SK-N-SH treated with all-trans-retinoic acid at 6 μM for 48 hours (cell line): ENCODE results near the gene TTC8.
A peak's percentile ranks its signal among the peaks of the same experiment; 100 is the strongest.
"Not testable (repeated sequence)": the region's sequence is repeated elsewhere in the genome, so short reads cannot be mapped to it uniquely, and the experiment has no call there.

Experiments used
- ATAC-seq: fragments of 200-7000 bp; cut with Tn5 transposase; 3 replicates; pipeline ENCODE4 v1.9.1; 2020; ENCODE audit warnings: mild to moderate bottlenecking, moderate library complexity
- BACH2 ChIP-seq: fragments of 250-450 bp; sonication (Bioruptor Pico); IDR thresholded peaks from 2 replicates; pipeline ENCODE4 v1.9.0; 2021; ENCODE audit warnings: mild to moderate bottlenecking, borderline replicate concordance
- CSDC2 ChIP-seq: fragments of 250-450 bp; sonication (Bioruptor Pico); IDR thresholded peaks from 2 replicates; pipeline ENCODE4 v1.5.0; 2020; ENCODE audit warnings: mild to moderate bottlenecking, moderate library complexity
- ESRRG ChIP-seq: fragments of 250-450 bp; sonication (Bioruptor Pico); IDR thresholded peaks from 2 replicates; pipeline ENCODE4 v1.6.1; 2021; ENCODE audit warnings: mild to moderate bottlenecking
- GLIS3 ChIP-seq: fragments of 250-450 bp; sonication (Bioruptor Pico); IDR thresholded peaks from 2 replicates; pipeline ENCODE4 v1.5.0; 2020; ENCODE audit warnings: mild to moderate bottlenecking, moderate library complexity
- ISL1 ChIP-seq: fragments of 250-450 bp; sonication (Bioruptor Pico); IDR thresholded peaks from 2 replicates; pipeline ENCODE4 v2.1.2; 2022; ENCODE audit warnings: mild to moderate bottlenecking, moderate library complexity
- OSR1 ChIP-seq: fragments of 250-450 bp; sonication (Bioruptor Pico); IDR thresholded peaks from 2 replicates; pipeline ENCODE4 v1.8.0; 2022; ENCODE audit warnings: moderate library complexity, mild to moderate bottlenecking, inconsistent platforms
- RARB ChIP-seq: fragments of 250-450 bp; sonication (Bioruptor Pico); IDR thresholded peaks from 2 replicates; pipeline ENCODE4 v1.8.0; 2021; ENCODE audit warnings: mild to moderate bottlenecking, moderate library complexity
- SNAI2 ChIP-seq: fragments of 250-450 bp; sonication (Bioruptor Pico); IDR thresholded peaks from 2 replicates; pipeline ENCODE4 v1.5.0; 2020; ENCODE audit warnings: mild to moderate bottlenecking, moderate library complexity
- TCF4 ChIP-seq: fragments of 250-450 bp; sonication (Bioruptor Pico); IDR thresholded peaks from 2 replicates; pipeline ENCODE4 v1.8.0; 2021; ENCODE audit warnings: mild to moderate bottlenecking, moderate library complexity, borderline replicate concordance
- ZC3H10 ChIP-seq: fragments of 250-450 bp; sonication (Bioruptor Pico); IDR thresholded peaks from 2 replicates; pipeline ENCODE4 v1.5.1; 2021; ENCODE audit warnings: mild to moderate bottlenecking, moderate library complexity
- ZFP3 ChIP-seq: fragments of 250-450 bp; sonication (Bioruptor Pico); IDR thresholded peaks from 2 replicates; pipeline ENCODE4 v1.5.0; 2020; ENCODE audit warnings: mild to moderate bottlenecking, moderate library complexity
- ZFP30 ChIP-seq: fragments of 450-650 bp; formaldehyde crosslinking; IDR thresholded peaks from 2 replicates; pipeline ENCODE4 v1.5.0; 2022; ENCODE audit warnings: mild to moderate bottlenecking, moderate library complexity
- ZNF565 ChIP-seq: fragments of 450-650 bp; formaldehyde crosslinking; conservative IDR thresholded peaks from 2 replicates; pipeline ENCODE4 v1.5.0; 2020; ENCODE audit warnings: low read depth, mild to moderate bottlenecking, moderate library complexity
- ZNF70 ChIP-seq: fragments of 450-650 bp; formaldehyde crosslinking; IDR thresholded peaks from 2 replicates; pipeline ENCODE4 v1.5.0; 2020; ENCODE audit warnings: mild to moderate bottlenecking, moderate library complexity
- ZNF8 ChIP-seq: fragments of 450-650 bp; formaldehyde crosslinking; IDR thresholded peaks from 2 replicates; pipeline ENCODE4 v1.5.0; 2020; ENCODE audit warnings: mild to moderate bottlenecking, moderate library complexity
- TF ChIP-seq, protein P1 (sequence below): fragments of 250-450 bp; sonication (Bioruptor Pico); IDR thresholded peaks from 2 replicates; pipeline ENCODE4 v1.5.1; 2020; ENCODE audit warnings: low read depth, mild to moderate bottlenecking, moderate library complexity
- TF ChIP-seq, protein P2 (sequence below): fragments of 250-450 bp; sonication (Bioruptor Pico); IDR thresholded peaks from 2 replicates; pipeline ENCODE4 v1.8.0; 2021; ENCODE audit warnings: low read depth, mild to moderate bottlenecking, moderate library complexity, borderline replicate concordance
- TF ChIP-seq, protein P3 (sequence below): fragments of 250-450 bp; sonication (Bioruptor Pico); IDR thresholded peaks from 2 replicates; pipeline ENCODE4 v1.5.0; 2020; ENCODE audit warnings: mild to moderate bottlenecking, moderate library complexity
- TF ChIP-seq, protein P4 (sequence below): fragments of 250-450 bp; sonication (Bioruptor Pico); IDR thresholded peaks from 2 replicates; pipeline ENCODE4 v1.8.0; 2020; ENCODE audit warnings: mild to moderate bottlenecking, moderate library complexity, borderline replicate concordance

TTC8 gene

DNA sequence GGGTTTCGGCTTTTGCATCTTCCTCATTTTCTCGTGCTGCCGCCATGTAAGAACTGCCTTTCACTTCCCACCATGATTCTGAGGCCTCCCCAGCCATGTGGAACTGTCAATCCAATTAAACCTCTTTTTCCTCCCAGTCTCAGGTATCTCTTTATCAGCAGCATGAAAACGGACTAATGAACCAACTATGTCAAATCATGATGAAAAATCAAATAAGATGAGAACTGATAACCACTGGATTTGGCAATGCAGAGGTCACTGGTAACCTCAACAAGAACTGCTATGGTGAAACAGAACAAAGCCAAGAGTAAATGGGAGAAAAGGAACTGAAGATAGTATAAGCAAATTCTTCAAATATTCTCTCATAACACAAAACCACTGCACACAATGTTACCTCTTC is 37.7 kb upstream of the TTC8 start:
- no peak for TF ChIP-seq RARB (CRISPR knock-in tag)
- TF ChIP-seq ZFP30 (CRISPR knock-in tag), result no peak
- no peak for TF ChIP-seq ESRRG
- no peak for TF ChIP-seq GLIS3
- TF ChIP-seq, protein P1, sequence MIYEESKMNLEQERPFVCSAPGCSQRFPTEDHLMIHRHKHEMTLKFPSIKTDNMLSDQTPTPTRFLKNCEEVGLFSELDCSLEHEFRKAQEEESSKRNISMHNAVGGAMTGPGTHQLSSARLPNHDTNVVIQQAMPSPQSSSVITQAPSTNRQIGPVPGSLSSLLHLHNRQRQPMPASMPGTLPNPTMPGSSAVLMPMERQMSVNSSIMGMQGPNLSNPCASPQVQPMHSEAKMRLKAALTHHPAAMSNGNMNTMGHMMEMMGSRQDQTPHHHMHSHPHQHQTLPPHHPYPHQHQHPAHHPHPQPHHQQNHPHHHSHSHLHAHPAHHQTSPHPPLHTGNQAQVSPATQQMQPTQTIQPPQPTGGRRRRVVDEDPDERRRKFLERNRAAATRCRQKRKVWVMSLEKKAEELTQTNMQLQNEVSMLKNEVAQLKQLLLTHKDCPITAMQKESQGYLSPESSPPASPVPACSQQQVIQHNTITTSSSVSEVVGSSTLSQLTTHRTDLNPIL (CRISPR knock-in tag), result no peak
- no peak for TF ChIP-seq ZC3H10 (CRISPR knock-in tag)
- TF ChIP-seq TCF4 (CRISPR knock-in tag), result no peak
- TF ChIP-seq, protein P2, sequence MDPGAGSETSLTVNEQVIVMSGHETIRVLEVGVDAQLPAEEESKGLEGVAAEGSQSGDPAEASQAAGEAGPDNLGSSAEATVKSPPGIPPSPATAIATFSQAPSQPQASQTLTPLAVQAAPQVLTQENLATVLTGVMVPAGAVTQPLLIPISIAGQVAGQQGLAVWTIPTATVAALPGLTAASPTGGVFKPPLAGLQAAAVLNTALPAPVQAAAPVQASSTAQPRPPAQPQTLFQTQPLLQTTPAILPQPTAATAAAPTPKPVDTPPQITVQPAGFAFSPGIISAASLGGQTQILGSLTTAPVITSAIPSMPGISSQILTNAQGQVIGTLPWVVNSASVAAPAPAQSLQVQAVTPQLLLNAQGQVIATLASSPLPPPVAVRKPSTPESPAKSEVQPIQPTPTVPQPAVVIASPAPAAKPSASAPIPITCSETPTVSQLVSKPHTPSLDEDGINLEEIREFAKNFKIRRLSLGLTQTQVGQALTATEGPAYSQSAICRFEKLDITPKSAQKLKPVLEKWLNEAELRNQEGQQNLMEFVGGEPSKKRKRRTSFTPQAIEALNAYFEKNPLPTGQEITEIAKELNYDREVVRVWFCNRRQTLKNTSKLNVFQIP (CRISPR knock-in tag), result no peak
- no peak for TF ChIP-seq ISL1
- no peak for TF ChIP-seq OSR1 (CRISPR knock-in tag)
- TF ChIP-seq, protein P3, sequence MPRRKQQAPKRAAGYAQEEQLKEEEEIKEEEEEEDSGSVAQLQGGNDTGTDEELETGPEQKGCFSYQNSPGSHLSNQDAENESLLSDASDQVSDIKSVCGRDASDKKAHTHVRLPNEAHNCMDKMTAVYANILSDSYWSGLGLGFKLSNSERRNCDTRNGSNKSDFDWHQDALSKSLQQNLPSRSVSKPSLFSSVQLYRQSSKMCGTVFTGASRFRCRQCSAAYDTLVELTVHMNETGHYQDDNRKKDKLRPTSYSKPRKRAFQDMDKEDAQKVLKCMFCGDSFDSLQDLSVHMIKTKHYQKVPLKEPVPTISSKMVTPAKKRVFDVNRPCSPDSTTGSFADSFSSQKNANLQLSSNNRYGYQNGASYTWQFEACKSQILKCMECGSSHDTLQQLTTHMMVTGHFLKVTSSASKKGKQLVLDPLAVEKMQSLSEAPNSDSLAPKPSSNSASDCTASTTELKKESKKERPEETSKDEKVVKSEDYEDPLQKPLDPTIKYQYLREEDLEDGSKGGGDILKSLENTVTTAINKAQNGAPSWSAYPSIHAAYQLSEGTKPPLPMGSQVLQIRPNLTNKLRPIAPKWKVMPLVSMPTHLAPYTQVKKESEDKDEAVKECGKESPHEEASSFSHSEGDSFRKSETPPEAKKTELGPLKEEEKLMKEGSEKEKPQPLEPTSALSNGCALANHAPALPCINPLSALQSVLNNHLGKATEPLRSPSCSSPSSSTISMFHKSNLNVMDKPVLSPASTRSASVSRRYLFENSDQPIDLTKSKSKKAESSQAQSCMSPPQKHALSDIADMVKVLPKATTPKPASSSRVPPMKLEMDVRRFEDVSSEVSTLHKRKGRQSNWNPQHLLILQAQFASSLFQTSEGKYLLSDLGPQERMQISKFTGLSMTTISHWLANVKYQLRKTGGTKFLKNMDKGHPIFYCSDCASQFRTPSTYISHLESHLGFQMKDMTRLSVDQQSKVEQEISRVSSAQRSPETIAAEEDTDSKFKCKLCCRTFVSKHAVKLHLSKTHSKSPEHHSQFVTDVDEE (CRISPR knock-in tag), result no peak
- TF ChIP-seq, protein P4, sequence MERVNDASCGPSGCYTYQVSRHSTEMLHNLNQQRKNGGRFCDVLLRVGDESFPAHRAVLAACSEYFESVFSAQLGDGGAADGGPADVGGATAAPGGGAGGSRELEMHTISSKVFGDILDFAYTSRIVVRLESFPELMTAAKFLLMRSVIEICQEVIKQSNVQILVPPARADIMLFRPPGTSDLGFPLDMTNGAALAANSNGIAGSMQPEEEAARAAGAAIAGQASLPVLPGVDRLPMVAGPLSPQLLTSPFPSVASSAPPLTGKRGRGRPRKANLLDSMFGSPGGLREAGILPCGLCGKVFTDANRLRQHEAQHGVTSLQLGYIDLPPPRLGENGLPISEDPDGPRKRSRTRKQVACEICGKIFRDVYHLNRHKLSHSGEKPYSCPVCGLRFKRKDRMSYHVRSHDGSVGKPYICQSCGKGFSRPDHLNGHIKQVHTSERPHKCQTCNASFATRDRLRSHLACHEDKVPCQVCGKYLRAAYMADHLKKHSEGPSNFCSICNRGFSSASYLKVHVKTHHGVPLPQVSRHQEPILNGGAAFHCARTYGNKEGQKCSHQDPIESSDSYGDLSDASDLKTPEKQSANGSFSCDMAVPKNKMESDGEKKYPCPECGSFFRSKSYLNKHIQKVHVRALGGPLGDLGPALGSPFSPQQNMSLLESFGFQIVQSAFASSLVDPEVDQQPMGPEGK (CRISPR knock-in tag), result no peak
- no peak for TF ChIP-seq ZNF565 (CRISPR knock-in tag)
- no peak for TF ChIP-seq SNAI2 (CRISPR knock-in tag)
- no peak for TF ChIP-seq ZFP3 (CRISPR knock-in tag)
- TF ChIP-seq CSDC2, result no peak
- TF ChIP-seq ZNF70, result no peak
- TF ChIP-seq, all 23 proteins: peak for 0
- ATAC-seq, result no peak

DNA sequence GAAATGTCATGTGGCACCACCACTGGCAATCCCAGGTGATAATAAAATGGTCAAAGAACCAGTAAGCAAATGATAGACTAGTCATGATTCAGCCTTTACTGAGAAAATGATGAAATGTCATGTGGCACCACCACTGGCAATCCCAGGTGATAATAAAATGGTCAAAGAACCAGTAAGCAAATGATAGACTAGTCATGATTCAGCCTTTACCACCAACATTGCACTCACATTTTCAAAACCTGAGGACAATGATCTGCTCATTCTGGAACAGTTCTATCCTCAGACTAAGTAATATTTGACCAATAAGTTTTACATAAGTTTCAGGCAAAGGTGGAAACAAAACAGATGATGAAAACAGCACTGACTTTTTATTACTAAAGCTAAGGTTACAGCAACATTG is 34.9 kb upstream of the TTC8 start:
- ATAC-seq, result not testable (repeated sequence)

DNA sequence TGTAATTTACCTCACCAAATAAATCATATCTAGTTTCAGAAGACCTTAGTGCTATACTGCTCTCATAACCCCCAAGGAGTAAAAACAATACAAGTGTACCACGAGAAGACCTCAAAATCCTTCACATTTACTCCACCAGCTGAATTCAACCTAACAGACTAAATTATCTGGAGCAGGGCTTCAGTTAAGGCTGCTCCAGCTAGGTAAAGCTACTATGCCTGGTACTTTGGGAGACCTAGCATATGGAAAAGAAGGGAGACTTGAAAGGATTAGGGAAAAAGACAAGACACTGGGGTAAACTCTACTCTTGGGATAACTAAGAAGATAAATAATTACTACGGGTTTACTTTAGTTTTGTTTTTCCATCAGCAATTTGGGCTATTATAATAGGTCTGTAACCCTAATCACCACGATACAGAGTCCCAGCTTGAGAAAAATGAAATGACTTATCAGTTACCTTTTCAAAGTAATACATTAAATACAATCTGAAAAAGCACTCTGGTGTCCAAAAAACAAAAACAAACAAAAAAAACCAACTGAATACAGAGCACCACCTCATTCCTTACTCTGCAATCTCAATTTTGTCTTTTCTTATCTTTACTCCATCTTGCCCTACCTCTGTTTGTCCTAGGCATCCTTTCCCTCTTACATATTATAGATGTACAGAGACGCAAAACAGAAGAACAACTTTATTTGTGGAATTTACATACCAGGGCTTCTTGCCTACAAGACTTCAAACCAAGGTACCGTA is 33.8 kb upstream of the TTC8 start:
- no peak for ATAC-seq
- TF ChIP-seq SNAI2 (CRISPR knock-in tag), result 0 out of 2 replicates have a peak, but pooled peaks have one; percentile 22
- TF ChIP-seq CSDC2, result no peak

DNA sequence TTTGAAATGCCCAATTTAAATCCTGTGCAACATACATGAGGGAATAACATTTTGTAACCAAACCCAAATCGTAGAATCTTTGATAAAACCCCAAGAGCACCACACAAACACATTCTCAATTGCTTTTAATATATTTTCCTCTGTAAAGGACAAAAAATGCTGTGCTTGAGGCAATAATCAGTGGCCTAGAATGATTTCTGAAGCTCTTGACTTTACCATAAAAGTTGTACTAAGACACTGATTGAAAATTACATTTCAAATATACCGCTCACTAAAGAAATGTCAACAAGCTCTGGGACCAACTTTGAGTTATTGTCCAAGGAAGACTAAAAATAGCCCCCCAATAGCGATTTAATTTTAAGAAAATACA is 33.2 kb upstream of the TTC8 start:
- no peak for ATAC-seq

DNA sequence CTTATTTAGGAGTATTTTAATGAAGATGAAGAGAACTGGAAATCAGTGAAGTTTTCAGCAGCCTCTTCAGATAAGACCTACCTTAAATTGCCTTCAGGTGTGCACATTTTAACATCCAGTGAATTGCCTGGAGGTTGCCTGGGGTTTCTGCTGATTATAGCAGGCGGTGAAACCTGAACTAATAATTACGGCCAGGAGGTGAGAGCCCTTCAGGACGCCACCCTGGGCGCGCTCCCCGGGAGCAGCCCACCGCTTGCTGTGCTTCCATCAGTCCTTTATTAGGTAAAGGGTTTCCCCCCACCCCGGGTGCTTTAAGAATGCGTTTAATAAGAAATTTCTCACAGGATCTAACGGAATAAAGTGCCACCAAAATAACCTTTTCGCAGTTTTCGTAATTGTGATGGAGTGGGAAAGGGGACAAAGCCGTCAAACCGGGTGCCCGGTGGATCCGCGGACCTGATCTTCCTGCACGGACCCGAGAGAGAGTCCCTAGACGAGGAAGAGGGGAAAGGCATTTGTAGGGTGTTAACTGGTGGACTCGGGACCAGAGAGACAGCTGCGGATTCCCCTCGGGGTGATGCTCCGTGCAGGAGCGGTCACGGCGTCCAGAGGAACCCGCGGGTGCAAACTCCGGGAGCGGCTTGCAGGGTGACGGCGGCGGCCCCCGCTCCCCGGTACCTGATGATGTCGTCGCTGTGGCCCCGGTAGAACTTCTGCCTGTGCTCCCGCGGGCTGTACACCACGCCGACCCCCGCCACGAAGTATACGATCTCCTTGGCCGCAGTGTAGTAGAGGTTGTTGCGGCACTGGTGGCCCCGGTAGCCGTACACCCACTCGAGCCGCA is 32.6 kb upstream of the TTC8 start:
- TF ChIP-seq ZNF8 (CRISPR knock-in tag) (no peak), ISL1 (no peak), ZNF565 (CRISPR knock-in tag) (no peak), ESRRG (no peak), ZFP3 (CRISPR knock-in tag) (no peak), BACH2 (CRISPR knock-in tag) (no peak), SNAI2 (CRISPR knock-in tag) (no peak), ZNF70 (no peak), OSR1 (CRISPR knock-in tag) (no peak)
- TF ChIP-seq, protein P4 (CRISPR knock-in tag), result no peak
- no peak for ATAC-seq

More for the DNA sequence above, 33.2 kb upstream of the TTC8 start:
- TF ChIP-seq CSDC2, result no peak
- TF ChIP-seq, all 23 proteins: peak for 0
